Stomach (tissue), 4 donors: ENCODE data around the gene NAV3.
"Not testable (repeated sequence)": the region's sequence is repeated elsewhere in the genome, so short reads cannot be mapped to it uniquely, and the experiment has no call there.

ENCODE experiments used
- POLR2AphosphoS5 ChIP-seq, 3 donors: sonication (generic); formaldehyde crosslinking; IDR thresholded peaks; one replicate each; pipeline ENCODE4 v1.6.1; 2016; ENCODE audit warnings: antibody characterized with exemption in 3 of 3
- TF ChIP-seq, protein P1 (sequence below), 7 experiments: fragments of 450-650 bp in 4 of 7; fragments of 200-600 bp in 3 of 7; sonication (generic) in 3 of 7; IDR thresholded peaks; one replicate each; pipeline ENCODE4 v1.5.1; 2016 to 2019; ENCODE audit warnings: antibody characterized with exemption in 7 of 7, control low read depth in 2 of 7, mild to moderate bottlenecking in 1 of 7

DNA sequence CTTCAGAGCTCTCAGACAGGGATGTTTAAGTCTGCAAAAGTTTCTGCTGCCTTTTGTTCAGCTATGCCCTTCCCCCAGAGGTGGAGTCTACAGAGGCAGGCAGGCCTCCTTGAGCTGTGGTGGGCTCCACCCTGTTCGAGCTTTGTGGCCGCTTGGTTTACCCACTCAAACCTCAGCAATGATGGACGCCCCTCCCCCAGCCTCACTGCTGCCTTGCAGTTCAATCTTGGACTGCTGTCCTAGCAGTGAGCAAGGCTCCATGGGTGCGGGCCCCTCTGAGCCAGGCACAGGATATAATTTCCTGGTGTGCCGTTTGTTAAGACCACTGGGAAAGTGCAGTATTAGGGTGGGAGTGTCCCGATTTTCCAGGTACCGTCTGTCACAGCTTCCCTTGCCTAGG, 427.0 kb downstream of the NAV3 start:
- TF ChIP-seq, protein P1, sequence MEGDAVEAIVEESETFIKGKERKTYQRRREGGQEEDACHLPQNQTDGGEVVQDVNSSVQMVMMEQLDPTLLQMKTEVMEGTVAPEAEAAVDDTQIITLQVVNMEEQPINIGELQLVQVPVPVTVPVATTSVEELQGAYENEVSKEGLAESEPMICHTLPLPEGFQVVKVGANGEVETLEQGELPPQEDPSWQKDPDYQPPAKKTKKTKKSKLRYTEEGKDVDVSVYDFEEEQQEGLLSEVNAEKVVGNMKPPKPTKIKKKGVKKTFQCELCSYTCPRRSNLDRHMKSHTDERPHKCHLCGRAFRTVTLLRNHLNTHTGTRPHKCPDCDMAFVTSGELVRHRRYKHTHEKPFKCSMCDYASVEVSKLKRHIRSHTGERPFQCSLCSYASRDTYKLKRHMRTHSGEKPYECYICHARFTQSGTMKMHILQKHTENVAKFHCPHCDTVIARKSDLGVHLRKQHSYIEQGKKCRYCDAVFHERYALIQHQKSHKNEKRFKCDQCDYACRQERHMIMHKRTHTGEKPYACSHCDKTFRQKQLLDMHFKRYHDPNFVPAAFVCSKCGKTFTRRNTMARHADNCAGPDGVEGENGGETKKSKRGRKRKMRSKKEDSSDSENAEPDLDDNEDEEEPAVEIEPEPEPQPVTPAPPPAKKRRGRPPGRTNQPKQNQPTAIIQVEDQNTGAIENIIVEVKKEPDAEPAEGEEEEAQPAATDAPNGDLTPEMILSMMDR (IDR thresholded peaks at IDR 0.05) = not testable (repeated sequence)
- TF ChIP-seq POLR2AphosphoS5 (IDR thresholded peaks at IDR 0.05) = not testable (repeated sequence)
